GM18861 (cell line): Measurements from ENCODE around the gene VAPA.
"Not testable (repeated sequence)": the region's sequence is repeated elsewhere in the genome, so short reads cannot be mapped to it uniquely, and the experiment has no call there.

ENCODE experiments used
- ATAC-seq: cut with Tn5 transposase; IDR thresholded peaks from one replicate; pipeline ENCODE4 v1.9.1; 2021; ENCODE audit not compliant: unreplicated experiment

The VAPA gene

GRCh38 chr18:9885170-9886004 lies 28.4 kb upstream of the VAPA start, which contains the start of gene TXNDC2:
Gene TXNDC2, plus strand, starts transcription at chr18:9885973. Its CDS starts 708 bp downstream, at chr18:9886681.
- ATAC-seq, result no peak

DNA sequence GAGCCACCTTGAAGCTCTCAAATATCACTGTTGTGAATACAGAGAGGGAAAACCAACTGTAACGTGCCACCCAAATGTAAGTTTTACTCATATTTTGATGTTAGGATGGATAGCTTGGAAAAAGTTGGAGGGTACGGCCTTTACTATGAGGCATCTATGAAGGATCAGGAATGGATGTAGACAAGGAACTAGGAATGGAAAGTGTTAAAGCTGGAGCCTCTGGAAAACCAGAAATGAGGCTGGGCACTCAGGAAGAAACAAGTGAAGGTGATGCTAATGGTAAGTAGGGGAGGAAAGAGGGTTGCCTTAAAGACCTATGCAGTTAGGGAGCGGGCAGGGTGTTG lies 27.8 kb upstream of the VAPA start:
- no peak for ATAC-seq

GRCh38 chr18:9887992-9888391 lies 25.8 kb upstream of the VAPA start:
- no peak for ATAC-seq

DNA sequence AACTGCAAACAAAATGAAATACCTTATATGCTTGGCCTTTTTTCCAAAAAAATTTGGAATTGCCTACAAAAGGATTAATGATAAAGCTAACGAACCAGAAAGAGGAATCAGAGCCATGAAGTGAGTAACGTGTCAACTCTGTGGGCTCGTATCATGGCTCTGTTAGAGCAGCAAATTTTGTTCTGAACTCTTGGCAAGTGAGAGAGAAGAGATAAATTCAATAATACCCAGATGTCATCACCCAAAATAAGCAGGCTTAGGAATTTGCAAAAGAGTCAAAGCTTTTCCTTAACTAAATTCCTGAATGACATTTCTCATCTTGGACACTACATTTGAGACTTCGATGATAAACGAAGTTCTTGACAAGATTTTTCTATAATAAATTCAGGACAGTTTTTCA lies 23.6 kb upstream of the VAPA start:
- ATAC-seq, result no peak

DNA sequence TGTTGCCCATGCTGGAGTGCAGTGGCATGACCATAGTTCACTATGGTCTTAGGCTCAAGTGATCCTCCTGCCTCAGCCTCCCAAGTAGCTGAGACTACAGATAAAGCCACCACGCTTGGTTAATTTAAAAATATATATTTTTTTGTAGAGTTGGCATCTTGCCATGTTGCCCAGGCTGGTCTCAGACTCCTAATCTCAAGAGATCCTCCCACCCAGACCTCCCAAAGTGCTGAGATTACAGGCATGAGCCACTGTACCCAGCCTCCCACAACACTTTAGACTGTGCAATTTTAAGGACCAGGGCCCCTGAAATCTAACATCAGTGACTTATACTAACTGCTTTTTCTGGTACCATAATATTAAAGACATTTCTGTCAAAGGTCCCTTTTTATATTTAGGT lies 22.9 kb upstream of the VAPA start:
- ATAC-seq, result no peak

- not testable (repeated sequence) for ATAC-seq
Measured at GRCh38 chr18:9891515-9891914, 22.3 kb upstream of the VAPA start.

GRCh38 chr18:9894454-9895068 lies 19.3 kb upstream of the VAPA start:
- no peak for ATAC-seq

GRCh38 chr18:9897129-9897528 lies 16.7 kb upstream of the VAPA start:
- no peak for ATAC-seq

- not testable (repeated sequence) for ATAC-seq
Measured at GRCh38 chr18:9897787-9898291, 16.0 kb upstream of the VAPA start.

- peak; percentile 83 for ATAC-seq
Measured at GRCh38 chr18:9898792-9899549, 14.8 kb upstream of the VAPA start.

- ATAC-seq, result not testable (repeated sequence)
Measured at GRCh38 chr18:9899550-9899930, 14.3 kb upstream of the VAPA start.

DNA sequence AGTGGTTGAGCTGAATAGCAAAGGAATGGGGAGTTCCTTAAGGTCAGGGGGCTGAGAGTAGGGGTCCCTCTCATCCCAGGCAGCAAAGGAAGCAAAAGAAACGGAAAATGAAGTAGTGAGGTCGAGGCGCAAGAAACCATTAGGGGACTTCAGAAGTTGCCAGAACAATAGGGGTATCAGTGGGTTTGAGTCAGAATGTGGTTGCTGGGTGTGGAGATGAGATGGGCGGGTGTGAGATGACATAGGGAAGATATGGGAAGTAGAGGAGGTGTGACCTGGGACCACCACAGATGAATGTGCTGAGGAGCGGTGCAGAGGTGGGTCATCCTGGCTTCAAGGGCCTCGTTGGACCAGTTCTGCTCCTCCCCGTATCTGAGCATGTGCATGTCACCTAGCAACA lies 13.1 kb upstream of the VAPA start:
- no peak for ATAC-seq

DNA sequence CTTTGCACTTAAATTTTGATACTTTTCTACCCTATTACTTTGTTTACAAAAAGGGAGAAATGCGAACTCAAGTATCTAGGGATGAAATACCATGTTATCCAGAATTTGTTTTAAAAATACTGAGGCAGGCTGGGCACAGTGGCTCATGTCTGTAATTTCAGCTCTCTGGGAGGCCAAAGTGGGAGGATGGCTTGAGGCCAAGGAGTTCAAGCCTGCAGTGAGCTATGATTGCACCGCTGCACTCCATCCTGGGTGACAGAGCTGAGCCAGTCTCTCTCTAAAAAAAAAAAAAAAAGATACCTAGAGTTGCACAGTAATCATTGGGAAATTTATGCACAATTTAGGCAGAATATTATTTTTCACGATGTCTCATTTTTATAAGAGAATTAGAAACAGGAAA lies 12.4 kb upstream of the VAPA start:
- no peak for ATAC-seq

GRCh38 chr18:9902264-9902663 lies 11.6 kb upstream of the VAPA start:
- not testable (repeated sequence) for ATAC-seq

GRCh38 chr18:9902832-9903231 lies 11.0 kb upstream of the VAPA start:
- ATAC-seq, result no peak

GRCh38 chr18:9905401-9905922 lies 8.4 kb upstream of the VAPA start:
- ATAC-seq, result no peak

- no peak for ATAC-seq
Measured at GRCh38 chr18:9906481-9906880, 7.3 kb upstream of the VAPA start.

- ATAC-seq, result no peak
Measured at GRCh38 chr18:9907867-9908266, 5.9 kb upstream of the VAPA start.

DNA sequence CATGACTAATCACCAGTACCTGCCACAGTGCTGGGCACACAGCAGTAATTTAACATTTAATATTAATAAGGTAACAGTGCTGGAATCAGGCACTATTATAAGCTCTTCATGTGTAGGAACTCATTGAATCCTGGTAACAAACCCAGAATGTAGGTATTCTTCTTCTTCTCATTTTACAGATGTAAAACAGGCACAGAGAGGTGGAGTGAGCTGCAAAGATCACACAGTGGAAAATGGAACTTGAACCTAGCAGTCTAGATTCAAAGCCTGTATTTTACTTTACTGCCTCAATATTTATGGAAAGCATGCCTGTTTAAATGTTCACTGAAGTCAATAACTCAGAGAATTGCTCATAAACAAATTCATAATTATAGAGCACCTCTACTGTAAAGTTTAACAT lies 3.7 kb upstream of the VAPA start:
- ATAC-seq, result no peak

DNA sequence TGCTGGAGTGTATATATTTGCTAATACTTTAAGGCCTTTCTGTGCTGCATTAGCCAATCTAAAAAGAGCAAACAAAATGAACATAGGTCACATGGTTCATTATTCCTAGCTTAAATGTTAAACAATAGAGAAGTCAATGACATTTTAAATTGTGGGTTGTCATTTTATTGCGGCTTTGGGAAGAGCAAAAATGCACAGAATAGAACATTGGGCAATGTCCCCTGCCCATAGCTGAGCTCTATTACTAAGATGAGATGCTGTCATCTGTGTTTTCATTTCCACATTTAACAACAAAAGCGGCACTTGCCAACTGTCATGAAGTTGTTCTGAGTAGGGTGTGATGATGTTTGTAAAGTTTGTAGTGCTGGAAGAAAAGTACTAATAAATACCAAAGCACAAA lies 3.2 kb upstream of the VAPA start:
- ATAC-seq, result no peak

DNA sequence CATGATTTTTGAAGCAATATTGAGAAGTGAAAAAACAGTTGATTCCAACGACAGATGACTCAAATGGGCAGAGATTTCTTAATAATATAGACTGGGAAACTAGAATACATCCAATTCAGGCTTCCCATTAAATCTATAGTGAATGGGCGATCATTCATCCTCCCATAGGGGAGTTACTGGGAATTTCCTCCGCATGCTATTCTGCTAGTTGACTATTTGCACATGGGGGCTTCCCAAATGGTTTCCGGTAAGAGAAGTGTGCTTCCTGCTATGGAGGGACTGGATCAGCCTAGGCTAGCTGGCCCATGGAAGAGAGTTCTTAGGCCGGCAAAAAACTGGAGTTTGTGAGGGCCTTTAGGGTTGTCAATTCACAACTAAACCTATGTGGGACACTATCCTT lies 2.6 kb upstream of the VAPA start:
- ATAC-seq, result no peak
